ENCODE results near the gene NCKAP5. TPM values are rescaled to one million over a fixed set of nuclear protein-coding genes. Genes with fewer than 3 reads are reported as not detected.

The NCKAP5 gene
- total and polyA plus RNA-seq, 9 of the 15 experiments (the other 6 are each of a cell fraction or from before 2014, with no cell fraction given) = not detected

DNA sequence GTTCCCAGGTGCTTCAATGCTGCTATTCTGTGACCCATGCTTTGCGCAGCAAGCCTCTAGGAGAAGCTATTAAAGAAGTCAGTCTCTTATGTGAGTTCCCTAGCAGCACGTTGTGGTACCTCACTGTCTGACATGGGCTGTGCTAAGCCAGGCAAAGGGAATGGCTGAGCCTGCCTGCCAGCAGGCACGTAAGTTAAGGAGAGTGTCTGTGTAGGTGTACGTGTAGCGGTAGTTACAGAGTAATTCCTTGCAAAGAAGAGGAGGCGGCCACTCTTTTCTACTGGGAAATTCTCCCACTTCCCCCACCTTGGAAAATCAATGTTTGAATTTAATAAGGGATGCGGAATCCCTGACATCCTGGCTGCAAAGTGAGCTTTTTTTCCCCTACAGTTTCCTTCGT, 774.7 kb downstream of the NCKAP5 start (continued):
- TF ChIP-seq, protein P1, sequence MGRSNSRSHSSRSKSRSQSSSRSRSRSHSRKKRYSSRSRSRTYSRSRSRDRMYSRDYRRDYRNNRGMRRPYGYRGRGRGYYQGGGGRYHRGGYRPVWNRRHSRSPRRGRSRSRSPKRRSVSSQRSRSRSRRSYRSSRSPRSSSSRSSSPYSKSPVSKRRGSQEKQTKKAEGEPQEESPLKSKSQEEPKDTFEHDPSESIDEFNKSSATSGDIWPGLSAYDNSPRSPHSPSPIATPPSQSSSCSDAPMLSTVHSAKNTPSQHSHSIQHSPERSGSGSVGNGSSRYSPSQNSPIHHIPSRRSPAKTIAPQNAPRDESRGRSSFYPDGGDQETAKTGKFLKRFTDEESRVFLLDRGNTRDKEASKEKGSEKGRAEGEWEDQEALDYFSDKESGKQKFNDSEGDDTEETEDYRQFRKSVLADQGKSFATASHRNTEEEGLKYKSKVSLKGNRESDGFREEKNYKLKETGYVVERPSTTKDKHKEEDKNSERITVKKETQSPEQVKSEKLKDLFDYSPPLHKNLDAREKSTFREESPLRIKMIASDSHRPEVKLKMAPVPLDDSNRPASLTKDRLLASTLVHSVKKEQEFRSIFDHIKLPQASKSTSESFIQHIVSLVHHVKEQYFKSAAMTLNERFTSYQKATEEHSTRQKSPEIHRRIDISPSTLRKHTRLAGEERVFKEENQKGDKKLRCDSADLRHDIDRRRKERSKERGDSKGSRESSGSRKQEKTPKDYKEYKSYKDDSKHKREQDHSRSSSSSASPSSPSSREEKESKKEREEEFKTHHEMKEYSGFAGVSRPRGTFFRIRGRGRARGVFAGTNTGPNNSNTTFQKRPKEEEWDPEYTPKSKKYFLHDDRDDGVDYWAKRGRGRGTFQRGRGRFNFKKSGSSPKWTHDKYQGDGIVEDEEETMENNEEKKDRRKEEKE (IDR thresholded peaks at IDR 0.05; ENCODE audit: borderline replicate concordance in 1 of 2, control insufficient read depth in 1 of 2, low read depth in 2 of 2, low read length in 1 of 2) = no peak
- no peak for TF ChIP-seq DACH1 (IDR thresholded peaks at IDR 0.05; ENCODE audit: partially characterized antibody)
- no peak for TF ChIP-seq BRD9 (IDR thresholded peaks at IDR 0.05; ENCODE audit: low read depth, partially characterized antibody)
- no peak for TF ChIP-seq SMC3 (conservative IDR thresholded peaks at IDR 0.05; ENCODE audit: insufficient read depth, low read depth, low read length)
- no peak for TF ChIP-seq THRAP3 (IDR thresholded peaks at IDR 0.05; ENCODE audit: borderline replicate concordance)
- TF ChIP-seq, protein P2, sequence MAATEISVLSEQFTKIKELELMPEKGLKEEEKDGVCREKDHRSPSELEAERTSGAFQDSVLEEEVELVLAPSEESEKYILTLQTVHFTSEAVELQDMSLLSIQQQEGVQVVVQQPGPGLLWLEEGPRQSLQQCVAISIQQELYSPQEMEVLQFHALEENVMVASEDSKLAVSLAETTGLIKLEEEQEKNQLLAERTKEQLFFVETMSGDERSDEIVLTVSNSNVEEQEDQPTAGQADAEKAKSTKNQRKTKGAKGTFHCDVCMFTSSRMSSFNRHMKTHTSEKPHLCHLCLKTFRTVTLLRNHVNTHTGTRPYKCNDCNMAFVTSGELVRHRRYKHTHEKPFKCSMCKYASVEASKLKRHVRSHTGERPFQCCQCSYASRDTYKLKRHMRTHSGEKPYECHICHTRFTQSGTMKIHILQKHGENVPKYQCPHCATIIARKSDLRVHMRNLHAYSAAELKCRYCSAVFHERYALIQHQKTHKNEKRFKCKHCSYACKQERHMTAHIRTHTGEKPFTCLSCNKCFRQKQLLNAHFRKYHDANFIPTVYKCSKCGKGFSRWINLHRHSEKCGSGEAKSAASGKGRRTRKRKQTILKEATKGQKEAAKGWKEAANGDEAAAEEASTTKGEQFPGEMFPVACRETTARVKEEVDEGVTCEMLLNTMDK (IDR thresholded peaks at IDR 0.05; ENCODE audit: borderline replicate concordance, insufficient read depth, low read depth, low read length, poor library complexity, severe bottlenecking) = no peak
- TF ChIP-seq KDM5B (IDR thresholded peaks at IDR 0.05; ENCODE audit: insufficient replicate concordance, low read depth, low read length) = no peak
- TF ChIP-seq, protein P3, sequence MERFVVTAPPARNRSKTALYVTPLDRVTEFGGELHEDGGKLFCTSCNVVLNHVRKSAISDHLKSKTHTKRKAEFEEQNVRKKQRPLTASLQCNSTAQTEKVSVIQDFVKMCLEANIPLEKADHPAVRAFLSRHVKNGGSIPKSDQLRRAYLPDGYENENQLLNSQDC (CRISPR knock-in tag; IDR thresholded peaks at IDR 0.05) = no peak
- no peak for TF ChIP-seq GABPB2 (CRISPR knock-in tag; conservative IDR thresholded peaks at IDR 0.05)

Measured in K562 (cell line).